ENCODE results near the gene KIAA0930. TPM values are rescaled to one million over a fixed set of nuclear protein-coding genes. Genes with fewer than 3 reads are reported as not detected.

KIAA0930 gene
- total RNA-seq (32.4 TPM), polyA plus RNA-seq (32.4 TPM)
- long read RNA-seq, donor 1, full-length matches to known transcripts: 4 of 4 reads
- long read RNA-seq, donor 1, partial matches to known transcripts: 0 of 4 reads
- long read RNA-seq, donor 1, other reads (novel, unspliced or antisense): 0 of 4 reads
- long read RNA-seq, donor 2, full-length matches to known transcripts: 32 of 119 reads
- long read RNA-seq, donor 2, partial matches to known transcripts: 75 of 119 reads
- long read RNA-seq, donor 2, other reads (novel, unspliced or antisense): 12 of 119 reads
- long read RNA-seq, donor 3, full-length matches to known transcripts: 18 of 18 reads
- long read RNA-seq, donor 3, partial matches to known transcripts: 0 of 18 reads
- long read RNA-seq, donor 3, other reads (novel, unspliced or antisense): 0 of 18 reads
- long read RNA-seq, donor 4, full-length matches to known transcripts: 10 of 10 reads
- long read RNA-seq, donor 4, partial matches to known transcripts: 0 of 10 reads
- long read RNA-seq, donor 4, other reads (novel, unspliced or antisense): 0 of 10 reads
- long read RNA-seq, donor 5, full-length matches to known transcripts: 11 of 16 reads
- long read RNA-seq, donor 5, partial matches to known transcripts: 5 of 16 reads
- long read RNA-seq, donor 5, other reads (novel, unspliced or antisense): 0 of 16 reads
- long read RNA-seq, donor 6, full-length matches to known transcripts: 12 of 12 reads
- long read RNA-seq, donor 6, partial matches to known transcripts: 0 of 12 reads
- long read RNA-seq, donor 6, other reads (novel, unspliced or antisense): 0 of 12 reads
- long read RNA-seq, donor 7, partial matches to known transcripts: 5 of 6 reads
- long read RNA-seq, donor 7, other reads (novel, unspliced or antisense): 0 of 6 reads
- long read RNA-seq, donor 8, full-length matches to known transcripts: 5 of 5 reads
- long read RNA-seq, donor 8, partial matches to known transcripts: 0 of 5 reads
- long read RNA-seq, donor 8, other reads (novel, unspliced or antisense): 0 of 5 reads
- long read RNA-seq, donor 9, full-length matches to known transcripts: 4 of 4 reads
- long read RNA-seq, donor 9, partial matches to known transcripts: 0 of 4 reads
- long read RNA-seq, donor 9, other reads (novel, unspliced or antisense): 0 of 4 reads
- long read RNA-seq, donor 10, full-length matches to known transcripts: 14 of 19 reads
- long read RNA-seq, donor 10, partial matches to known transcripts: 5 of 19 reads
- long read RNA-seq, donor 10, other reads (novel, unspliced or antisense): 0 of 19 reads

DNA sequence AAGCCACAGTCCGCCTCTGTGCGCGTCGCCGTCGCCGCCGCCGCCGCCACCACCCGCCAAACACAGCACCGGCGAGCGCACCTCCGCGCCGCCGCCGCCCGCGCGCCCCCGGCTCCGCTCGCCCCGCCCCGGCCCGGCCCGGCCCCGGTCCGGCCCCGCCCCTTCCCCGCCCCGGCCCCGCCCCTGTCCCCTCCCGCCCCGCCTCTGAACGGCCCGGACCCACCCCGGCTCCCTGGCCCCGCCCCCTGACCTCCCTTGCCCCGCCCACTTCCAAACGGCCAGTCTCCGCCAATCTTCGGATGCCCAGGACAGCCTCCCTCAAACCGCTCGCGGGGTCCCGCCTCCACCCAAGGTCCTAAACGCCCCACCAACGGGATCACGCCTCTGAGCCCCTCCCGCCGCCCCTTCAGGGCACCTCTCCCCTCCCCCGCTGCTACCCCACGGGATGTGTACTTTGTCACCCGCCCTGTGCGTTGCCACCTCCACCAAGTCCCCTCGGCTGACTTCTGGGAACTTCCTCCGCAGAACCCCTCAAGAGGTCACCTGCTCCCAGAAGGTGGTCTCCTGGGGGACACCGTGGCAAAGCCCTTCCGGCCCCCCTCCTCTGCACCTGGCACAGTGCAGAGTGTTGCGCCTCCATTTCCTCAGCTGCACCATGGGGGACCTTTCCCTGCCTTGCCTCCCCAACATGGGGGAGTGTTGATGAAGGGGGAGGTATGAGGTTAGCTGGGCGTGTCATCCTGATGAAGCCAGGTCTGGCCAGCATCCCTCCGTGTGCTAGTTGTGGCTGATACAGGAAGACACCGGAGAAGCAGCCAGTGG, at the start of gene KIAA0930:
Gene KIAA0930, minus strand, starts transcription at position 85 of the 822 bp plus-strand sequence. CDS start 191 bp downstream, outside the sequence.
- Histone ChIP-seq H3K9me3 (ENCODE audit: control insufficient read depth in 2 of 2, insufficient read depth in 1 of 2, low read length in 1 of 2) (no peaks in the 10 kb centered on the region), H3K4me3 (ENCODE audit: low read length in 2 of 2) (peak within 1 kb of the TSS; percentile 66 to 71), H3K27ac (ENCODE audit: low read depth in 1 of 2, low read length in 1 of 2) (peak within 1 kb of the TSS; percentile 80 to 84), H3K4me1 (ENCODE audit: control insufficient read depth in 2 of 2, insufficient read depth in 2 of 2, low read length in 2 of 2) (peaks cover 16 to 42% of the 10 kb centered on the region in 2 donors), H3K27me3 (ENCODE audit: control insufficient read depth in 2 of 2, insufficient read depth in 1 of 2, low read length in 1 of 2) (peaks cover 0 to 2% of the 10 kb centered on the region in 2 donors), H3K36me3 (ENCODE audit: control insufficient read depth in 2 of 2, insufficient read depth in 2 of 2, low read length in 1 of 2) (peaks cover 3 to 6% of the 10 kb centered on the region in 2 donors)
- 2% methylated on average over 66 of the region's 66 CpGs for WGBS
- peak in 7 of 9 donors; percentile 48 to 88 (median 70) for DNase-seq (ENCODE audit: low read depth in 6 of 9, low spot score in 9 of 9)

DNA sequence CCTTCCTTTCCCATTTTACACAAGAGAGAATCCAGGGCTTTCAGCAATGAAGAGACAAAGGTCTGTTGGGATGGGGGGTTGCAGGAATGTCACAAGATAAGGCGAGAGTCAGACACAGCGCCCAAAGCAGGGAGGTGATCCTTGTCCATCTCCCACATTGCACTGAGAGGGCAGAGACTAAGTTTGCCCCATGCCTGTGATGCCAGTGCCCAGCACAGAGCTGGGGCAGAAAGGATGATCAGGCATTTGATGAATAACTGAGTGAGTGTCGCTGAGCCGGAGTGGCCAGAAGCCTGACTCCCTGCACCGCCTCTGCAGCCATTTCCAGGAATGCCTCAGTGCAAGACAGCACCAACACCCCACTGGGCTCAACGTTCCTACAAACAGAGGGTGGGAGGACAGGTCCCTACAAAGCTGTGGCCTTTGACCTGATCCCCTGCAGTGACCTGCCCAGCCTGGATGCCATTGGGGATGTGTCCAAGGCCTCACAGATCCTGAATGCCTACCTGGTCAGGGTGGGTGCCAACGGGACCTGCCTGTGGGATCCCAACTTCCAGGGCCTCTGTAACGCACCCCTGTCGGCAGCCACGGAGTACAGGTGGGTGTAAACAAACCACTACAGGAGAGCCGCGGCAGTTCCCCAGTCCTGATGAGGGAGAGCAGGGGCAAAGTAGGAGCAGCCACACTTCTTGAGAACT, 46.3 kb upstream of the KIAA0930 start:
- Histone ChIP-seq H3K27ac (ENCODE audit: low read depth in 1 of 2, low read length in 1 of 2) (no peak overlapping the region), H3K4me1 (ENCODE audit: control insufficient read depth in 2 of 2, insufficient read depth in 2 of 2, low read length in 2 of 2) (peaks cover 3 to 4% of the 10 kb centered on the region in 2 donors)
- 89% methylated on average over 12 of the region's 12 CpGs for WGBS

DNA sequence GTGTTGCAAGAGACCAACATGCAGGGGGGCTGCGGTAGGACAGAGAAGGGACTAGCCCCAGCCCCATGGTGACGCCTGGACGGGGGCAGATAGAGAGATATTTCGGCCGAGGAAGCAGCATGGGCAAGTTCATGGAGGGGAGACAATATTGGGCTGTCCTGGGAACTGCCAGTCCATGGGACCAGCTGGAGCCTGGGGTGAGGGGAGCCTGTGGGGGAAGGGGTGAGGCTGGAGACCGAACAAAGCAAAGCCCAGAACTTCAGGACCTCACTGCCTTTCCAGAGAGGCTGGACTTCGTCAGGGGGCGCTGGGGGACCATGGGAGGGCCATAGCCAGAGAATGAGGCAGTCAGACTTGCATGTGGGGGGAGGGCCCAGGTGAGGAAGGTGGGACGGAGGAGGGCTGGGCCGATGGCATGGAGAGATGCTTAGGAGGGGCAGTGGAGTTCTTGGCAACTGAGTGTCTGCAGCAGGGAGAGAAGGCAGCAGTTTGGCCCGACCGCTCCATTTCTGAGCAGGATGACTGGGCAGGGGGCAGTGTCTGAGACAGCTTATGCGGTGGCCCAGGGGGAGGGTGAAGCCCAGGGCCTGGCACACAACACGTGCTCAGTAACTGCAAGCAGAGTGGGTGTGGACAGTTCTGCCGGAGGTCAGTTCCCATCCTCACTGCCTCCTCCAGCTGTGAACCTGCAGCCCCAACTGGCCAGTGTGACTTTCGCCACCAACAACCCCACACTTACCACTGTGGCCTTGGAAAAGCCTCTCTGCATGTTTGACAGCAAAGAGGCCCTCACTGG, 44.8 kb upstream of the KIAA0930 start:
- no peak for DNase-seq (ENCODE audit: low read depth in 6 of 9, low spot score in 9 of 9)
- Histone ChIP-seq H3K4me3 (ENCODE audit: low read length in 2 of 2) (no peak overlapping the region), H3K27ac (ENCODE audit: low read depth in 1 of 2, low read length in 1 of 2) (no peak overlapping the region), H3K4me1 (ENCODE audit: control insufficient read depth in 2 of 2, insufficient read depth in 2 of 2, low read length in 2 of 2) (peaks cover 3 to 4% of the 10 kb centered on the region in 2 donors), H3K27me3 (ENCODE audit: control insufficient read depth in 2 of 2, insufficient read depth in 1 of 2, low read length in 1 of 2) (peaks cover 11 to 46% of the 10 kb centered on the region in 2 donors), H3K9me3 (ENCODE audit: control insufficient read depth in 2 of 2, insufficient read depth in 1 of 2, low read length in 1 of 2) (no peaks in the 10 kb centered on the region), H3K36me3 (ENCODE audit: control insufficient read depth in 2 of 2, insufficient read depth in 2 of 2, low read length in 1 of 2) (no peaks in the 10 kb centered on the region)
- 85% methylated on average over 16 of the region's 16 CpGs for WGBS

More for the DNA sequence above, 46.3 kb upstream of the KIAA0930 start:
- no peaks in the 10 kb centered on the region for H3K36me3 ChIP-seq (ENCODE audit: control insufficient read depth in 2 of 2, insufficient read depth in 2 of 2, low read length in 1 of 2)
- peaks cover 11 to 47% of the 10 kb centered on the region in 2 donors for H3K27me3 ChIP-seq (ENCODE audit: control insufficient read depth in 2 of 2, insufficient read depth in 1 of 2, low read length in 1 of 2)
- H3K4me3 ChIP-seq (ENCODE audit: low read length in 2 of 2): no peak overlapping the region
- H3K9me3 ChIP-seq (ENCODE audit: control insufficient read depth in 2 of 2, insufficient read depth in 1 of 2, low read length in 1 of 2): no peaks in the 10 kb centered on the region
- DNase-seq (ENCODE audit: low read depth in 6 of 9, low spot score in 9 of 9): no peak

- WGBS: 11% methylated on average over 46 of the region's 46 CpGs
- Histone ChIP-seq H3K27me3 (ENCODE audit: control insufficient read depth in 2 of 2, insufficient read depth in 1 of 2, low read length in 1 of 2) (peaks cover 11 to 45% of the 10 kb centered on the region in 2 donors), H3K4me3 (ENCODE audit: low read length in 2 of 2) (no peak within 1 kb of the TSS), H3K36me3 (ENCODE audit: control insufficient read depth in 2 of 2, insufficient read depth in 2 of 2, low read length in 1 of 2) (no peaks in the 10 kb centered on the region), H3K27ac (ENCODE audit: low read depth in 1 of 2, low read length in 1 of 2) (no peak within 1 kb of the TSS), H3K4me1 (ENCODE audit: control insufficient read depth in 2 of 2, insufficient read depth in 2 of 2, low read length in 2 of 2) (peaks cover 4 to 5% of the 10 kb centered on the region in 2 donors), H3K9me3 (ENCODE audit: control insufficient read depth in 2 of 2, insufficient read depth in 1 of 2, low read length in 1 of 2) (no peaks in the 10 kb centered on the region)
- peak in 2 of 9 donors; percentile 37 to 51 for DNase-seq (ENCODE audit: low read depth in 6 of 9, low spot score in 9 of 9)
These were observed 44.1 kb upstream of the KIAA0930 start, which contains the start of gene UPK3A for GRCh38 chr22:45284705-45285262. TSS of gene UPK3A (plus strand) at chr22:45284949. CDS start at chr22:45285014, 65 bp downstream.

DNA sequence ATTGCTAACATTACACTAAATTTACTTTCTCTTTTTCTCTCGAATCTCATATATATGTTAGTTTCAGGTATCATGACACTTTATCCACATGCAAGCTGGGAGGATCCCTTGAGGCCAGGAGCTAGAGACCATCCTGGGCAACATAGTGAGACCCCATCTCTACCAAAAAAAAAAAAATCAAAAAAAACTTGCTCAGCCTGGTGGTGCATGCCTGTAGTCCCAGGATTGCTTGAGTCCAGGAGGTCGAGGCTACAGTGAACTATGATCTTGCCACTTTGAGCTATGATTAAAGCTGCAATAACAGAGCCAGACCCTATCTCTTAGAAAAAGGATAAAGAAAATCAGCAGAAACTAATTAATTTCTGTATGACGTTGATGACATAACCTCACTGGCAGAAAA, 40.3 kb upstream of the KIAA0930 start:
- peaks cover 11 to 31% of the 10 kb centered on the region in 2 donors for H3K27me3 ChIP-seq (ENCODE audit: control insufficient read depth in 2 of 2, insufficient read depth in 1 of 2, low read length in 1 of 2)
- no peak for DNase-seq (ENCODE audit: low read depth in 6 of 9, low spot score in 9 of 9)
- H3K4me1 ChIP-seq (ENCODE audit: control insufficient read depth in 2 of 2, insufficient read depth in 2 of 2, low read length in 2 of 2): peaks cover 4 to 5% of the 10 kb centered on the region in 2 donors
- no peak overlapping the region for H3K4me3 ChIP-seq (ENCODE audit: low read length in 2 of 2)
- 84% methylated on average over 3 of the region's 3 CpGs for WGBS
- H3K36me3 ChIP-seq (ENCODE audit: control insufficient read depth in 2 of 2, insufficient read depth in 2 of 2, low read length in 1 of 2): no peaks in the 10 kb centered on the region
- H3K27ac ChIP-seq (ENCODE audit: low read depth in 1 of 2, low read length in 1 of 2): no peak overlapping the region
- no peaks in the 10 kb centered on the region for H3K9me3 ChIP-seq (ENCODE audit: control insufficient read depth in 2 of 2, insufficient read depth in 1 of 2, low read length in 1 of 2)

DNA sequence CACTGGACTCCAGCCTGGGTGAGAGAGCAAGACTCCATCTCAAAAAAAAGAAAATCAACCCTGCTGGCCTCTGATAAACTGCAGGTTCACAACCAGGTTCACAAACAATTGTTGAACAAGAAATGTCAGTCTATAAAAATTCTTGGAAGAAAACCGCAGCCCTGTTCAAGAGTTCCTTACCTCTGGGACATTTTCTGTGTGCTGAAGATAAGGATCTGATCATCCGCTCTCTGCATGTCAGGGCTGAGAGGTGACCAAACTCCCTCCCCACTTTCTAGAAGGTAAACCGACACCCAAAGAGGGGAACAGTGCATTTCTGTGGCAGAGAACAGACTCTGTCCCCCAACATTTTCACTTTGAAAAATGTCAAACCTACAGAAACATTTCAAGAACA, 39.9 kb upstream of the KIAA0930 start:
- H3K36me3 ChIP-seq (ENCODE audit: control insufficient read depth in 2 of 2, insufficient read depth in 2 of 2, low read length in 1 of 2): no peaks in the 10 kb centered on the region
- no peak overlapping the region for H3K27ac ChIP-seq (ENCODE audit: low read depth in 1 of 2, low read length in 1 of 2)
- H3K4me3 ChIP-seq (ENCODE audit: low read length in 2 of 2): no peak overlapping the region
- H3K4me1 ChIP-seq (ENCODE audit: control insufficient read depth in 2 of 2, insufficient read depth in 2 of 2, low read length in 2 of 2): peaks cover 4 to 5% of the 10 kb centered on the region in 2 donors
- WGBS: 96% methylated on average over 3 of the region's 3 CpGs
- H3K27me3 ChIP-seq (ENCODE audit: control insufficient read depth in 2 of 2, insufficient read depth in 1 of 2, low read length in 1 of 2): peaks cover 11 to 27% of the 10 kb centered on the region in 2 donors
- H3K9me3 ChIP-seq (ENCODE audit: control insufficient read depth in 2 of 2, insufficient read depth in 1 of 2, low read length in 1 of 2): no peaks in the 10 kb centered on the region
- no peak for DNase-seq (ENCODE audit: low read depth in 6 of 9, low spot score in 9 of 9)

- peaks cover 0 to 2% of the 10 kb centered on the region in 2 donors for H3K4me1 ChIP-seq (ENCODE audit: control insufficient read depth in 2 of 2, insufficient read depth in 2 of 2, low read length in 2 of 2)
- H3K9me3 ChIP-seq (ENCODE audit: control insufficient read depth in 2 of 2, insufficient read depth in 1 of 2, low read length in 1 of 2): no peaks in the 10 kb centered on the region
- WGBS: 95% methylated on average over 9 of the region's 9 CpGs
- H3K4me3 ChIP-seq (ENCODE audit: low read length in 2 of 2): no peak overlapping the region
- no peak overlapping the region for H3K27ac ChIP-seq (ENCODE audit: low read depth in 1 of 2, low read length in 1 of 2)
- peaks cover 0 to 12% of the 10 kb centered on the region in 2 donors for H3K27me3 ChIP-seq (ENCODE audit: control insufficient read depth in 2 of 2, insufficient read depth in 1 of 2, low read length in 1 of 2)
- H3K36me3 ChIP-seq (ENCODE audit: control insufficient read depth in 2 of 2, insufficient read depth in 2 of 2, low read length in 1 of 2): no peaks in the 10 kb centered on the region
- no peak for DNase-seq (ENCODE audit: low read depth in 6 of 9, low spot score in 9 of 9)
These were observed 37.4 kb upstream of the KIAA0930 start for GRCh38 chr22:45278125-45278524.
